Measurements from ENCODE around the gene C16orf92.

GRCh38 chr16:30022887-30023286, at the start of gene C16orf92:
- TF ChIP-seq EZH2 (IDR thresholded peaks at IDR 0.05; ENCODE audit: borderline replicate concordance, insufficient read depth, low read length, poor library complexity, severe bottlenecking) (no peak), CTCF (IDR thresholded peaks at IDR 0.05; ENCODE audit: poor library complexity, severe bottlenecking) (no peak), MXI1 (conservative IDR thresholded peaks at IDR 0.05; ENCODE audit: poor library complexity, severe bottlenecking) (no peak), EP300 (conservative IDR thresholded peaks at IDR 0.05; ENCODE audit: poor library complexity, severe bottlenecking) (no peak), POLR2AphosphoS5 (IDR thresholded peaks at IDR 0.05) (no peak), REST (IDR thresholded peaks at IDR 0.05; ENCODE audit: borderline replicate concordance) (no peak)
